ENCODE results near the gene LHX2. TPM values are rescaled to one million over a fixed set of nuclear protein-coding genes. Genes with fewer than 3 reads are reported as not detected.
A peak's percentile ranks its signal among the peaks of the same experiment; 100 is the strongest.

LHX2 gene
- total and polyA plus RNA-seq, 12 donors, result 0.06 to 0.37 (median 0.24) TPM; not detected in 9

DNA sequence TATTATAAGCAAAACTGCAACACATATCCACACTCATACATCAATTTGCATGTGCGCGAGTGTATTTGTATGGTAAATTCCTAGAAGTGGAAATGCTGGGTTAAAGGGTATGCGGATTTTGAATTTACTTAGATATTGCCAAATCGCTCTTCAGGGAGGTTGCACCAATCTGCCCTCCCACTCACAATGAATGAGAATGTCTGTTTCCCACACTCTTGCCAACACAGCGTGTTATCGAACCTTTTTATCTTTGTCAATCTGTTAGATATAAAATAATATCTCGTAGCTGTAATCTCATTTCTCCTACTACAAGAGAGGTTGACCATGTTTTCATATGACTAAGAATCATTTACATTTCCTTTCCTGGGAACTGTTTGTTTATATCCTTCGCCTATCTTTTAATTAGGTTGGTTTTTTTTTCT lies 35.7 kb downstream of the LHX2 start:
- Histone ChIP-seq H3K4me1 (replicated peaks in 1 of 2) (peaks cover 10 to 13% of the 10 kb centered on the region in 2 donors), H3K27ac (no peak overlapping the region), H3K36me3 (replicated peaks in 1 of 2) (no peaks in the 10 kb centered on the region), H3K4me3 (no peak overlapping the region), H3K27me3 (peaks cover 12% of the 10 kb centered on the region), H3K9me3 (replicated peaks in 1 of 3) (no peaks in the 10 kb centered on the region)
- no peak for TF ChIP-seq POLR2A (IDR thresholded peaks at IDR 0.05)
- TF ChIP-seq, protein P1, sequence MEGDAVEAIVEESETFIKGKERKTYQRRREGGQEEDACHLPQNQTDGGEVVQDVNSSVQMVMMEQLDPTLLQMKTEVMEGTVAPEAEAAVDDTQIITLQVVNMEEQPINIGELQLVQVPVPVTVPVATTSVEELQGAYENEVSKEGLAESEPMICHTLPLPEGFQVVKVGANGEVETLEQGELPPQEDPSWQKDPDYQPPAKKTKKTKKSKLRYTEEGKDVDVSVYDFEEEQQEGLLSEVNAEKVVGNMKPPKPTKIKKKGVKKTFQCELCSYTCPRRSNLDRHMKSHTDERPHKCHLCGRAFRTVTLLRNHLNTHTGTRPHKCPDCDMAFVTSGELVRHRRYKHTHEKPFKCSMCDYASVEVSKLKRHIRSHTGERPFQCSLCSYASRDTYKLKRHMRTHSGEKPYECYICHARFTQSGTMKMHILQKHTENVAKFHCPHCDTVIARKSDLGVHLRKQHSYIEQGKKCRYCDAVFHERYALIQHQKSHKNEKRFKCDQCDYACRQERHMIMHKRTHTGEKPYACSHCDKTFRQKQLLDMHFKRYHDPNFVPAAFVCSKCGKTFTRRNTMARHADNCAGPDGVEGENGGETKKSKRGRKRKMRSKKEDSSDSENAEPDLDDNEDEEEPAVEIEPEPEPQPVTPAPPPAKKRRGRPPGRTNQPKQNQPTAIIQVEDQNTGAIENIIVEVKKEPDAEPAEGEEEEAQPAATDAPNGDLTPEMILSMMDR (IDR thresholded peaks at IDR 0.05), result no peak
- 62 to 76% (median 73%) methylated on average over 8 of the region's 8 CpGs for WGBS, 4 donors
- DNase-seq, result peak in 1 of 7 donors; percentile 29
- intact Hi-C loops (cut with DNase I), result no loop called here

DNA sequence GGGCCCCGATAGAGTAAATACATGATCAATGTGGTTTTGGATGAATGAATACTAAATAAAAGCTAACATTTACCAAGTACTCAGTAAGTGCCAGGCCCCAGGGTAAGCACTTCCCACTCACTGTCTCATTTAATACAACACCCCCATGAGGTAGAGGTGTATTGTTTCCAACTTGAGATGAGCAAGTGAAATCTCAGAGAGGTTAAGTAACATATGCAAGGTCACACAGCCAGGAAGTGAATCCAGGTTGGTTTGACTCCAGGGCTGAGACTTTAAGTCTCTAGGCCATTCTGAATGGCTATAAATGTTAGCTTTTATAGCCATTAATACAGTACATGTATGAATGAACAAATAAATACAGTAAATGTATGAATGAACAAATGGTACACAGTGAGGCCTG lies 39.4 kb downstream of the LHX2 start:
- 38 to 52% (median 45%) methylated on average over 1 of the region's 1 CpG for WGBS, 4 donors
- H3K27ac ChIP-seq, result no peak overlapping the region
- H3K4me3 ChIP-seq, result no peak overlapping the region
- H3K9me3 ChIP-seq (replicated peaks in 1 of 3), result no peaks in the 10 kb centered on the region
- intact Hi-C loops (cut with DNase I), result no loop called here
- no peak for DNase-seq
- H3K27me3 ChIP-seq, result no peaks in the 10 kb centered on the region
- no peaks in the 10 kb centered on the region for H3K36me3 ChIP-seq (replicated peaks in 1 of 2)
- peaks cover 0 to 2% of the 10 kb centered on the region in 2 donors for H3K4me1 ChIP-seq (replicated peaks in 1 of 2)
- TF ChIP-seq, protein P1 (IDR thresholded peaks at IDR 0.05), result no peak
- TF ChIP-seq POLR2A (IDR thresholded peaks at IDR 0.05), result no peak

DNA sequence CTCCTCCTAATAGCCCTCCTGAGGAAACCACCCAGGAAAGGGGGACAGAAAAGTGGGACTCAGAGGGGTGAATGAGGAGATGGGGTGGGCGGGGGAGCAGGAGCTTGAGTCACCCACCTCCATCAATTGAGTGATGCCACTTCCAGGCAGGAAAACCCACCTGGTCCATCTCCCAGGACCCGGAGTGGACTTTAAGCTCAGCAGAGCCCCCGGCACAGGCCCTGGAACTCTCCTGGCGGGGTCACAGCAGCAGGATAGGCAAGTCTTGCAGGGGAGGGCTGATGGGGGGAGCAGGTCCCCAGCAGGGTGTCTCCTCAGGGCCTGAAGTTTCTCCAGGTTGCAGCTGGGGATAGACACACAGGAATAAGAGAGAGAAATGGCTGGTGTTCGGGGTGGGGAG lies 40.8 kb downstream of the LHX2 start:
- no peaks in the 10 kb centered on the region for H3K9me3 ChIP-seq (replicated peaks in 1 of 3)
- WGBS, 4 donors, result 90 to 98% (median 93%) methylated on average over 4 to 5 of the region's 5 CpGs
- no peak overlapping the region for H3K4me3 ChIP-seq
- intact Hi-C loops (cut with DNase I), result no loop called here
- no peak overlapping the region for H3K27ac ChIP-seq
- no peaks in the 10 kb centered on the region for H3K36me3 ChIP-seq (replicated peaks in 1 of 2)
- H3K4me1 ChIP-seq (replicated peaks in 1 of 2), result no peaks in the 10 kb centered on the region
- TF ChIP-seq POLR2A (IDR thresholded peaks at IDR 0.05), result no peak
- TF ChIP-seq, protein P1 (IDR thresholded peaks at IDR 0.05), result no peak
- DNase-seq, result no peak
- no peaks in the 10 kb centered on the region for H3K27me3 ChIP-seq

DNA sequence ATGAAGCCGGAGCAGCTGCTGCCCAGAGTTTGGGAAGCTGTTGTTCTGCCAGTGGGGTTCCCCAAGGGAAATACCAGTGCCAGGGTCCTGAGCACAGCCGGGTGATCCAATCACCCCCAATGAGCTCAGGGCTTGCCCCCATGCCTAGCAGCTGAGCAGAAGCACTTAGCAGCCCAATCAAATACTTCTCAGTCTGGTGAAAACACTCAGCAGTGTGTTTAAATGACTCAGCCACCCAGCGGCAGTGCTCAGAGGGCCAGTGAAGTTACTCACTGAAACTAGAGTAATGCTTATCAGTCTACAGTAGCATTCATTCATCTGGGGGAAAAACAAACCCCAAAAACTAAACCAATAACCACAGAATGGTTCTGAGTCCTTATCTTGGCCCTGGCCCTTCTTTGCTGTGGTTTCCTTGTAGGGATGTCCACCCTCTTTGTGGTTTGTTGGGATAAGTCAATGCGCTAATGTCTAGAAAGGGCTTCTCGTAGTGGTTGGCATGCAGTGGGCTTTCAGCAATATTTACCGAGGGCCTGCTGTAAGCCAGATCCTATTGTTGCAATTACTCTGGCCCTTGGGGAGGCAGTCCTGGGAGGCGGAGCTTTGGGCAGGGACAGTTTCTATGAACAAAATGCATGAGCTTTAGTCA lies 43.1 kb downstream of the LHX2 start:
- 55 to 81% (median 68%) methylated on average over 6 to 7 of the region's 7 CpGs for WGBS, 4 donors
- H3K4me3 ChIP-seq, result no peak overlapping the region
- TF ChIP-seq, protein P1 (IDR thresholded peaks at IDR 0.05), result no peak
- TF ChIP-seq POLR2A (IDR thresholded peaks at IDR 0.05), result no peak

More for the DNA sequence above, 43.1 kb downstream of the LHX2 start:
- intact Hi-C loops (cut with DNase I), result no loop called here
- Histone ChIP-seq H3K27ac (no peak overlapping the region), H3K4me1 (replicated peaks in 1 of 2) (no peaks in the 10 kb centered on the region), H3K36me3 (replicated peaks in 1 of 2) (no peaks in the 10 kb centered on the region), H3K9me3 (replicated peaks in 1 of 3) (no peaks in the 10 kb centered on the region), H3K27me3 (no peaks in the 10 kb centered on the region)
- DNase-seq, result peak in 2 of 7 donors; percentile 16 to 22

Measured in adrenal gland (tissue), 12 donors.